Prostate gland (tissue), 2 donors: ENCODE measurements around the gene NGLY1. TPM values are rescaled to one million over a fixed set of nuclear protein-coding genes. Genes with fewer than 3 reads are reported as not detected.

Experiments used
- DNase-seq: peaks from one replicate; pipeline ENCODE4 v3.0.0-alpha.2; 2019; ENCODE audit warnings: low spot score
- H3K27ac ChIP-seq, 2 donors: fragments of 200-600 bp; sonication (generic); 2 replicates each; pipeline ENCODE4 v1.5.1; 2017 to 2019
- H3K27me3 ChIP-seq: fragments of 200-600 bp; sonication (generic); replicated peaks from 2 replicates; pipeline ENCODE4 v1.5.1; 2019; ENCODE audit not compliant: insufficient read depth
- H3K36me3 ChIP-seq, 2 donors: fragments of 200-600 bp; sonication (generic); 1 replicate in 1 of 2; 2 replicates in 1 of 2; pipeline versions ENCODE4 v1.5.1 to v1.8.1; 2017 to 2019
- H3K4me1 ChIP-seq: fragments of 200-600 bp; sonication (generic); replicated peaks from 2 replicates; pipeline ENCODE4 v1.5.1; 2019
- H3K4me3 ChIP-seq, 2 donors: fragments of 200-600 bp; sonication (generic); 2 replicates each; pipeline ENCODE4 v1.5.1; 2017 to 2019
- H3K9me3 ChIP-seq: fragments of 200-600 bp; sonication (generic); 2 replicates; pipeline ENCODE4 v1.5.1; 2017
- CTCF ChIP-seq, 4 experiments: fragments of 200-600 bp in 2 of 4; fragments of 450-650 bp in 2 of 4; sonication (generic) in 2 of 4; IDR thresholded peaks; 1 replicate in 3 of 4; 2 replicates in 1 of 4; pipeline ENCODE4 v1.5.1; 2016 to 2019; ENCODE audit warnings: antibody characterized with exemption in 4 of 4, mild to moderate bottlenecking in 2 of 4, moderate library complexity in 2 of 4
- POLR2A ChIP-seq: fragments of 450-650 bp; IDR thresholded peaks from one replicate; pipeline ENCODE4 v1.6.1; 2016; ENCODE audit warnings: antibody characterized with exemption, mild to moderate bottlenecking
- POLR2AphosphoS5 ChIP-seq: sonication (generic); formaldehyde crosslinking; IDR thresholded peaks from one replicate; pipeline ENCODE4 v1.6.1; 2017; ENCODE audit warnings: antibody characterized with exemption
- WGBS: methylation state at CpG from one replicate; pipeline ENCODE4 v1.1.5; 2018; 5-methylcytosine and 5-hydroxymethylcytosine counted together
- intact Hi-C: fragments of 100-400 bp; cut with DNase I; formaldehyde crosslinking; loops from one replicate; pipeline ENCODE4 v1.14.2; 2022
- total RNA-seq, 2 donors: library from RNA; depleted of rRNA; stranded (reverse); fragments of >200 nt; gene quantifications; one replicate each; pipeline ENCODE4 v1.1.0, GENCODE V29; 2016

Gene NGLY1
- total RNA-seq, 2 donors from 2014 or later = 35.6 to 36.8 TPM

GRCh38 chr3:25801786-25802185, 18.5 kb upstream of the NGLY1 start:
- Histone ChIP-seq H3K36me3 (no peaks in the 10 kb centered on the region), H3K27ac (no peak overlapping the region), H3K9me3 (no peaks in the 10 kb centered on the region), H3K4me1 (no peaks in the 10 kb centered on the region), H3K27me3 (no peaks in the 10 kb centered on the region), H3K4me3 (no peak overlapping the region)
- 94% methylated on average over 3 of the region's 3 CpGs for WGBS
- no peak for DNase-seq
- intact Hi-C loops = no loop called here
- TF ChIP-seq POLR2A (no peak), POLR2AphosphoS5 (no peak)

- intact Hi-C loops = no loop called here
- Histone ChIP-seq H3K27me3 (no peaks in the 10 kb centered on the region), H3K36me3 (no peaks in the 10 kb centered on the region), H3K4me1 (no peaks in the 10 kb centered on the region), H3K4me3 (peak within 1 kb of the TSS; percentile 51 to 52), H3K9me3 (no peaks in the 10 kb centered on the region), H3K27ac (peak within 1 kb of the TSS; percentile 77 to 79)
- peak; percentile 83 for DNase-seq
- TF ChIP-seq POLR2A = peak; percentile 72
- TF ChIP-seq POLR2AphosphoS5 = peak; percentile 94
- TF ChIP-seq CTCF (IDR thresholded peaks at IDR 0.05) = no peak
- under 1% methylated on average over 56 of the region's 56 CpGs for WGBS
Observed at GRCh38 chr3:25789596-25790556, 6.6 kb upstream of the NGLY1 start, which contains the start of gene OXSM. Gene OXSM (plus strand): TSS chr3:25790090. CDS start chr3:25791021, 931 bp downstream.

GRCh38 chr3:25789209-25789595, 6.0 kb upstream of the NGLY1 start:
- WGBS = 10% methylated on average over 2 of the region's 2 CpGs
- Histone ChIP-seq H3K4me3 (peak overlapping the region; percentile 51 to 52), H3K27ac (peak overlapping the region; percentile 77 to 79), H3K27me3 (no peaks in the 10 kb centered on the region), H3K36me3 (no peaks in the 10 kb centered on the region), H3K4me1 (no peaks in the 10 kb centered on the region), H3K9me3 (no peaks in the 10 kb centered on the region)
- intact Hi-C loops = no loop called here
- no peak for DNase-seq
- TF ChIP-seq CTCF (IDR thresholded peaks at IDR 0.05) (no peak), POLR2AphosphoS5 (no peak), POLR2A (no peak)

- Histone ChIP-seq H3K27me3 (no peaks in the 10 kb centered on the region), H3K4me3 (no peak overlapping the region), H3K27ac (no peak overlapping the region), H3K9me3 (no peaks in the 10 kb centered on the region), H3K4me1 (no peaks in the 10 kb centered on the region), H3K36me3 (no peaks in the 10 kb centered on the region)
- intact Hi-C loops = no loop called here
- WGBS = 66% methylated on average over 3 of the region's 3 CpGs
- no peak for DNase-seq
- TF ChIP-seq CTCF (IDR thresholded peaks at IDR 0.05) = no peak
Observed at GRCh38 chr3:25787689-25788088, 4.4 kb upstream of the NGLY1 start.

GRCh38 chr3:25785826-25786225, 2.6 kb upstream of the NGLY1 start:
- DNase-seq = no peak
- H3K4me3 ChIP-seq = no peak overlapping the region
- TF ChIP-seq CTCF (IDR thresholded peaks at IDR 0.05) (no peak), POLR2A (no peak), POLR2AphosphoS5 (no peak)
- H3K27me3 ChIP-seq = no peaks in the 10 kb centered on the region
- H3K4me1 ChIP-seq = no peaks in the 10 kb centered on the region
- WGBS = 75% methylated on average over 3 of the region's 3 CpGs
- H3K9me3 ChIP-seq = no peaks in the 10 kb centered on the region
- H3K27ac ChIP-seq = no peak overlapping the region
- H3K36me3 ChIP-seq = no peaks in the 10 kb centered on the region
- intact Hi-C loops = no loop called here
